ENCODE results near the gene MOAP1. TPM values are rescaled to one million over a fixed set of nuclear protein-coding genes. Genes with fewer than 3 reads are reported as not detected.

Gene MOAP1
- total RNA-seq, 2 donors from 2014 or later, result 15.8 to 23.6 TPM

- Mint-ChIP-seq H3K36me3 (ENCODE audit: low read depth) (peaks cover 10% of the 10 kb centered on the region), H3K4me3 (peak within 1 kb of the TSS; percentile 95), H3K27ac (peak within 1 kb of the TSS; percentile 99), H3K27me3 (ENCODE audit: insufficient read depth) (no peaks in the 10 kb centered on the region), H3K9me3 (no peaks in the 10 kb centered on the region), H3K4me1 (peaks cover 13% of the 10 kb centered on the region)
- no peak for TF ChIP-seq CTCF (conservative IDR thresholded peaks at IDR 0.05)
- H3K27ac ChIP-seq (ENCODE audit: low read depth, low read length), result peak within 1 kb of the TSS; percentile 91
- H3K27me3 ChIP-seq (ENCODE audit: control insufficient read depth, insufficient read depth, low read length, poor library complexity, severe bottlenecking), result no peaks in the 10 kb centered on the region
- no peaks in the 10 kb centered on the region for H3K9me3 ChIP-seq (ENCODE audit: control insufficient read depth, low read length)
- H3K9ac ChIP-seq (ENCODE audit: extremely low read depth, low read length, poor library complexity, severe bottlenecking), result peak within 1 kb of the TSS; percentile 89
- peak within 1 kb of the TSS; percentile 87 for H3K4me3 ChIP-seq (ENCODE audit: low read length)
- no peaks in the 10 kb centered on the region for H3K4me1 ChIP-seq (ENCODE audit: control insufficient read depth, insufficient read depth, low read length)
- 0% methylated on average over 21 to 64 of the region's 65 CpGs for WGBS, 2 experiments (ENCODE audit: insufficient coverage in 1 of 2, insufficient read length in 1 of 2)
- DNase-seq, result peak; percentile 99
- peaks cover 18% of the 10 kb centered on the region for H3K36me3 ChIP-seq (ENCODE audit: control insufficient read depth, insufficient read depth, low read length)
Observed at GRCh38 chr14:93206793-93207467, 22.2 kb upstream of the MOAP1 start, which contains the start of the genes GON7 and UBR7. Gene GON7 (minus strand): TSS chr14:93207065. CDS start chr14:93207037, 28 bp downstream. Gene UBR7 (plus strand): TSS chr14:93207256. CDS start chr14:93207292, 36 bp downstream.

DNA sequence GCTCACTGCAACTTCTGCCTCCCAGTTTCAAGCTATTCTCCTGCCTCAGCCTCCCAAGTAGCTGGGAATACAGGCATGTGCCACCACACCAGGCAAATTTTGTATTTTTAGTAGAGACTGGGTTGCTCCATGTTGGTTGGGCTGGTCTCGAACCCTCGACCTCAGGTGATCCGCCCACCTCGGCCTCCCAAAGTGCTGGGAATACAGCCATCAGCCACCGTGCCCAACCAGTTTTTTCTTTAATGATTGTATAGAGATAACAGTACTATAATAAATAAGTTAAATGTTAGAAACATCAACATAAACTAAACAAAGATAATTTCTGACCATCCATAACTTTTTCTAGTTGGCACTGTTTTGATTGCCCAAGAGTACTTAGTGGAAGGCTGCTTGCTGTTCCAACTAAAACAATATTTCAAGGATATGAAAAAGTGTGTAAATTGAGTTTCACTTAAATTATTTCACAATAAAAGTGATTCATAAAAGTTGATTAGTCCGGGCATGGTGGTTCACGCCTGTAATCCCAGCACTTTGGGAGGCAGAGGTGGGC lies 16.5 kb upstream of the MOAP1 start:
- Mint-ChIP-seq H3K27me3 (ENCODE audit: insufficient read depth) (no peaks in the 10 kb centered on the region), H3K27ac (no peak overlapping the region), H3K4me1 (peaks cover 9% of the 10 kb centered on the region), H3K36me3 (ENCODE audit: low read depth) (peaks cover 8% of the 10 kb centered on the region), H3K9me3 (no peaks in the 10 kb centered on the region), H3K4me3 (no peak overlapping the region)
- WGBS, 2 experiments (ENCODE audit: insufficient coverage in 1 of 2, insufficient read length in 1 of 2), result 97 to 100% methylated on average over 1 to 6 of the region's 7 CpGs
- no peak for DNase-seq
- Histone ChIP-seq H3K4me3 (ENCODE audit: low read length) (no peak overlapping the region), H3K36me3 (ENCODE audit: control insufficient read depth, insufficient read depth, low read length) (peaks cover 9% of the 10 kb centered on the region), H3K4me1 (ENCODE audit: control insufficient read depth, insufficient read depth, low read length) (no peaks in the 10 kb centered on the region), H3K27me3 (ENCODE audit: control insufficient read depth, insufficient read depth, low read length, poor library complexity, severe bottlenecking) (no peaks in the 10 kb centered on the region), H3K9me3 (ENCODE audit: control insufficient read depth, low read length) (no peaks in the 10 kb centered on the region), H3K9ac (ENCODE audit: extremely low read depth, low read length, poor library complexity, severe bottlenecking) (no peak overlapping the region), H3K27ac (ENCODE audit: low read depth, low read length) (no peak overlapping the region)
- TF ChIP-seq CTCF (conservative IDR thresholded peaks at IDR 0.05), result no peak

DNA sequence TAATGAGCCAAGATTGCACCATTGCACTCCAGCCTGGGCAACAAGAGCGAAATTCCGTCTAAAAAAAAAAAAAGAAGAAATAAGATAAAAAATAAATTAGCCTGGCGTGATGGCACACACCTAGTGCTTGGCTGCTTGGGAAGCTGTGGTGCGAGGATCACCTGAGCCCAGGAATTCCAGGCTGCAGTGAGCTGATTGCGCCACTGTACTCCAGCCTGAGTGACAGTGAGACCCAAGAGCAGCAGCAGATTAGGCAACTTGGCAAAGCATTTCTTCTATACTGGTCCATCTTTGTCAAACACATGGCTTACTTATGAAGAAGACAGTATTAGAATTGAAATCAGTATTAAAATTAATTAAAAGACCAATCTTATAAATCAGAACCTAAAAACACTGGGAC lies 15.9 kb upstream of the MOAP1 start:
- Histone ChIP-seq H3K4me1 (ENCODE audit: control insufficient read depth, insufficient read depth, low read length) (no peaks in the 10 kb centered on the region), H3K9ac (ENCODE audit: extremely low read depth, low read length, poor library complexity, severe bottlenecking) (no peak overlapping the region), H3K4me3 (ENCODE audit: low read length) (no peak overlapping the region), H3K36me3 (ENCODE audit: control insufficient read depth, insufficient read depth, low read length) (peaks cover 9% of the 10 kb centered on the region), H3K27me3 (ENCODE audit: control insufficient read depth, insufficient read depth, low read length, poor library complexity, severe bottlenecking) (no peaks in the 10 kb centered on the region), H3K27ac (ENCODE audit: low read depth, low read length) (no peak overlapping the region), H3K9me3 (ENCODE audit: control insufficient read depth, low read length) (no peaks in the 10 kb centered on the region)
- no peak for DNase-seq
- no peak for TF ChIP-seq CTCF (conservative IDR thresholded peaks at IDR 0.05)
- peaks cover 8% of the 10 kb centered on the region for H3K36me3 Mint-ChIP-seq (ENCODE audit: low read depth)
- H3K4me1 Mint-ChIP-seq, result peaks cover 2% of the 10 kb centered on the region
- no peaks in the 10 kb centered on the region for H3K9me3 Mint-ChIP-seq
- no peak overlapping the region for H3K4me3 Mint-ChIP-seq
- no peak overlapping the region for H3K27ac Mint-ChIP-seq
- H3K27me3 Mint-ChIP-seq (ENCODE audit: insufficient read depth), result no peaks in the 10 kb centered on the region
- WGBS, 2 experiments (ENCODE audit: insufficient coverage in 1 of 2, insufficient read length in 1 of 2), result 95 to 97% methylated on average over 3 to 5 of the region's 5 CpGs

Data from endodermal cell (in vitro differentiated cells).